ENCODE measurements around the gene RELA.
"Not testable (repeated sequence)": the region's sequence is repeated elsewhere in the genome, so short reads cannot be mapped to it uniquely, and the experiment has no call there.

RELA gene

DNA sequence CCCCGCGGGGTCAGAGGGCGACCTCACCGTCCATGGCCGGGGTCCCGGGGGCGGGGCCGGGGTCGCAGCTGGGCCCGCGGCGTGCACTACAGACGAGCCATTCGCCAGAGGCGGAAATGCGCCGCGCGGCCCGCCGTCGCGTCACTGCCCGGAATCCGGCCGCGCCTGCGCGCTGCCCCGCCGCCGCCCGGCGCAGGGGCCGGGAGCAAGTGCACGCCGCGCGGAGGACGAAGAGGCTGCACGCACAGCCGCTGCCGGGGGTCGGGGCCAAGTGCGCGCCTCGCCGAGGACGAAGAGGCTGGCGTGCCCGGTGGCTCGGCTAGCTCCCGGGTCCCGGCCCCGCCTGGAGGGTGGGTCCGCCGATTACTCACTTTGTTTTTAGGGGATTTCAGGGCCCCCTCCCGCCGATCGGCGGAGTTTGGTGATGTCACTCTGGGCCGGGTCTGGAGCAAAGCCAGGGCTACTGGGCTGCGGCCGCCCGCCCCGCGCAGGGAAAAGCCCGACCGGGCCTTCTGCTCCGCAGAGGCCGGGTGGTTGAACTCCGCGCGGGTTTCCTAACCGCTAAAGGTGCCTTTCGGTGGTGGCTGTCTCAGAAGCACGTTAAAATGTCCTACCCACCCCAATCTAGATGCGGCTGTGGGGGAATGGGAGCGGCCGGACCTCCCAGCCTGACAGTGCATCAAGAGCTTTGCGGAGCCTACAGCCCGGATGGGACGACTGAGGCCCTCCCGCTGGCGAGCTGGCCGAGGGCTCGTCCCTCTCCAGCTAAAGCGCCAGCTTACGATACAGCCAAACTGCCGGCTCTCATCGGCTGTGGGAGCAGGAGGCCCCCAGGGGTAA is at the start of gene RELA:
RELA (minus strand) TSS at position 118 of the 840 bp plus-strand sequence; CDS start at position 34, 84 bp downstream.
- TF ChIP-seq, protein P1, sequence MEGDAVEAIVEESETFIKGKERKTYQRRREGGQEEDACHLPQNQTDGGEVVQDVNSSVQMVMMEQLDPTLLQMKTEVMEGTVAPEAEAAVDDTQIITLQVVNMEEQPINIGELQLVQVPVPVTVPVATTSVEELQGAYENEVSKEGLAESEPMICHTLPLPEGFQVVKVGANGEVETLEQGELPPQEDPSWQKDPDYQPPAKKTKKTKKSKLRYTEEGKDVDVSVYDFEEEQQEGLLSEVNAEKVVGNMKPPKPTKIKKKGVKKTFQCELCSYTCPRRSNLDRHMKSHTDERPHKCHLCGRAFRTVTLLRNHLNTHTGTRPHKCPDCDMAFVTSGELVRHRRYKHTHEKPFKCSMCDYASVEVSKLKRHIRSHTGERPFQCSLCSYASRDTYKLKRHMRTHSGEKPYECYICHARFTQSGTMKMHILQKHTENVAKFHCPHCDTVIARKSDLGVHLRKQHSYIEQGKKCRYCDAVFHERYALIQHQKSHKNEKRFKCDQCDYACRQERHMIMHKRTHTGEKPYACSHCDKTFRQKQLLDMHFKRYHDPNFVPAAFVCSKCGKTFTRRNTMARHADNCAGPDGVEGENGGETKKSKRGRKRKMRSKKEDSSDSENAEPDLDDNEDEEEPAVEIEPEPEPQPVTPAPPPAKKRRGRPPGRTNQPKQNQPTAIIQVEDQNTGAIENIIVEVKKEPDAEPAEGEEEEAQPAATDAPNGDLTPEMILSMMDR (IDR thresholded peaks at IDR 0.05; ENCODE audit: borderline replicate concordance, insufficient read depth, low read depth, low read length) = no peak
- H3K4me3 ChIP-seq (ENCODE audit: low read depth, low read length) = peak within 1 kb of the TSS; percentile 98

GRCh38 chr11:65711785-65712632 is 49.3 kb upstream of the RELA start, which contains the start of gene KAT5:
Gene KAT5 (plus strand): TSS chr11:65712252. CDS start chr11:65712268, 16 bp downstream.
- H3K4me3 ChIP-seq (ENCODE audit: low read depth, low read length) = peak within 1 kb of the TSS; percentile 67
- TF ChIP-seq, protein P1 (IDR thresholded peaks at IDR 0.05; ENCODE audit: borderline replicate concordance, insufficient read depth, low read depth, low read length) = peak; percentile 98

DNA sequence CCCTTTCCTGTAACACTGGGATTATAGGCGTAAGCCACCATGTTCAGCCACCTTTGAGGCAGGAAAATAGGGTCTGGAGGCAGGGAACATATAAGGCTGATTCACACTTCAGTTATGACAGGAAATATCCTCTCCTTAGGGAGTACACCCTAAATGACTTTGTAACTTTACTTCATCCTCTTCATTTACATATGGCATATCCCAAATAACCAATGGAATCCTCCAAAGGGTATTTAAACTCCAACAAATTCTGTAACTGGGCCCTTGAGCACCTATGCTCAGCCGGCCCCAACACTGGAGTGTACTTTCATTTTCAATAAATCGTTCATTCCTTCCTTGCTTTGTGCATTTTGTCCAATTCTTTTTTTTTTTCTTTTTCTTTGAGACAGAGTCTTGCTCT is 47.7 kb upstream of the RELA start:
- H3K4me3 ChIP-seq (ENCODE audit: low read depth, low read length) = no peak overlapping the region
- TF ChIP-seq, protein P1 (IDR thresholded peaks at IDR 0.05; ENCODE audit: borderline replicate concordance, insufficient read depth, low read depth, low read length) = no peak

- TF ChIP-seq, protein P1 (IDR thresholded peaks at IDR 0.05; ENCODE audit: borderline replicate concordance, insufficient read depth, low read depth, low read length) = no peak
Measured at GRCh38 chr11:65709661-65710060, 46.9 kb upstream of the RELA start.

DNA sequence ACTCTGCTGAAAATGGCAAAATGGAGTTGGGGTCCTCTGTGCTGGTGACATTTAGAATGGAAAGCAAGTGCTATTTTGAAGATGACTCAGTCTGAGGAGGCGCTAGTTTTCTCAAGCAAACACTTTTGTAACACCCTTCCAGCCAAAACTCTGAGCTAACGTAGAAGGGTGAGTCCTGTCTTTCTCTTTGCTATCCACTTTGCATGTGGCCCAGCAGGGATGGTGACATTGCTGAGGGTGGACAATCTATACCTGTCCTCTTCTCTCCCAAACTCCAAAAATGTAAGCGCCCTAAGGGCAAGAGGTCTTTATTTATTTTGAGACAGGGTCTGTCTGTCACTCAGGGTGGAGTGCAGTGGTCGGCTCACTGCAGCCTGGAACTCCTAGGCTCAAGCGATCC is 45.7 kb upstream of the RELA start:
- no peak overlapping the region for H3K4me3 ChIP-seq (ENCODE audit: low read depth, low read length)
- TF ChIP-seq, protein P1 (IDR thresholded peaks at IDR 0.05; ENCODE audit: borderline replicate concordance, insufficient read depth, low read depth, low read length) = no peak

More at GRCh38 chr11:65709661-65710060, 46.9 kb upstream of the RELA start:
- no peak overlapping the region for H3K4me3 ChIP-seq (ENCODE audit: low read depth, low read length)

DNA sequence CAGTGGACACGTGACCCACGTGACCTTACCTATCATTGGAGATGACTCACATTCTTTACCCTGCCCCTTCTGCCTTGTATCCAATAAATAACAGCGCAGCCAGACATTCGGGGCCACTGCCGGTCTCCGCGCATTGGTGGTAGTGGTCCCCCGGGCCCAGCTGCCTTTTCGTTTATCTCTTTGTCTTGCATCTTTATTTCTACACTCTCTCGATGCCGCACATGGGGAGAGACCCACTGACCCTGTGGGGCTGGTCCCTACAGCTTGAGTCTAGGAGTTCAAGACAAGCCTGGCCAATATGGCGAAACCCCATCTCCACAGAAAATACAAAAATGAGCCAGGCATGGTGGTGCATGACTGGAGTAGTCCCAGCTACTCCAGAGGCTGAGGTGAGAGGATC is 44.3 kb upstream of the RELA start:
- H3K4me3 ChIP-seq (ENCODE audit: low read depth, low read length) = not testable (repeated sequence)

DNA sequence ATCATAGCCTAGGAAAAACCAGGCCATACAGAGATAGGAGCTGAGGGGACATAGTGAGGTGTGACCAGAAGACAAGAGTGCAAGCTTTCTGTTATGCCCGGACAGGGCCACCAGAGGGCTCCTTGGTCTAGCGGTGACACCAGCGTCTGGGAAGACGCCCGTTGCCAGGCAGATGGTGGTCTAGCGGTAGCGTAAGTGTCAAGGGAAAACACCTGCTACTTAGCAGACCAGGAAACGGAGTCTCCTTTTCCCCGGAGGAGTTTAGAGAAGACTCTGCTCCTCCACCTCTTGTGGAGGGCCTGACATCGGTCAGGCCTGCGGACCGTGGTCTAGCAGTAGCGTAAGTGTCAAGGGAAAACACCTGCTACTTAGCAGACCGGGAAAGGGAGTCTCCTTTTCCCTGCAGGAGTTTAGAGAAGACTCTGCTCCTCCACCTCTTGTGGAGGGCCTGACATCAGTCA is 43.6 kb upstream of the RELA start:
- H3K4me3 ChIP-seq (ENCODE audit: low read depth, low read length) = not testable (repeated sequence)
- TF ChIP-seq, protein P1 (IDR thresholded peaks at IDR 0.05; ENCODE audit: borderline replicate concordance, insufficient read depth, low read depth, low read length) = peak; percentile 40; the same call in 1 of the 2 replicates

All from GM12875 (cell line).